Subcutaneous abdominal adipose tissue (tissue), 5 donors: ENCODE data around the gene CNTNAP2.

Experiments used
- H3K27ac ChIP-seq: one replicate; pipeline ENCODE4 v1.7.0; 2013; ENCODE audit warnings: low read depth, mild to moderate bottlenecking, inconsistent platforms, low read length, moderate library complexity
- H3K27me3 ChIP-seq, 5 donors: one replicate each; pipeline ENCODE4 v1.7.0; 2013; ENCODE audit warnings: low read length in 5 of 5, inconsistent platforms in 1 of 5; ENCODE audit not compliant: control insufficient read depth in 5 of 5, insufficient read depth in 4 of 5
- H3K36me3 ChIP-seq, 5 donors: one replicate each; pipeline ENCODE4 v1.7.0; 2013; ENCODE audit warnings: low read length in 5 of 5; ENCODE audit not compliant: control insufficient read depth in 5 of 5, insufficient read depth in 5 of 5
- H3K4me1 ChIP-seq, 5 donors: one replicate each; pipeline ENCODE4 v1.7.0; 2013; ENCODE audit warnings: low read length in 5 of 5, mild to moderate bottlenecking in 3 of 5, moderate library complexity in 1 of 5; ENCODE audit not compliant: control insufficient read depth in 5 of 5, insufficient read depth in 5 of 5
- H3K4me3 ChIP-seq, 5 donors: one replicate each; pipeline ENCODE4 v1.7.0; 2013; ENCODE audit warnings: low read length in 5 of 5, low read depth in 1 of 5
- H3K9ac ChIP-seq, 5 donors: one replicate each; pipeline ENCODE4 v1.7.0; 2013; ENCODE audit warnings: low read length in 5 of 5, mild to moderate bottlenecking in 4 of 5, moderate library complexity in 3 of 5
- H3K9me3 ChIP-seq, 5 donors: one replicate each; pipeline ENCODE4 v1.7.0; 2013; ENCODE audit warnings: low read length in 5 of 5; ENCODE audit not compliant: control insufficient read depth in 5 of 5
- donor health status: healthy.
- donor health status: healthy.
- donor health status: healthy.
- donor health status: healthy.
- donor health status: healthy.

The CNTNAP2 gene

GRCh38 chr7:146514304-146514703 lies 397.7 kb downstream of the CNTNAP2 start:
- H3K9me3 ChIP-seq = peaks cover 0 to 19% (median 9%) of the 10 kb centered on the region in 5 donors
- H3K27ac ChIP-seq = no peak overlapping the region
- no peaks in the 10 kb centered on the region for H3K36me3 ChIP-seq
- no peak overlapping the region for H3K9ac ChIP-seq
- H3K27me3 ChIP-seq = no peaks in the 10 kb centered on the region
- H3K4me3 ChIP-seq = no peak overlapping the region
- no peaks in the 10 kb centered on the region for H3K4me1 ChIP-seq

DNA sequence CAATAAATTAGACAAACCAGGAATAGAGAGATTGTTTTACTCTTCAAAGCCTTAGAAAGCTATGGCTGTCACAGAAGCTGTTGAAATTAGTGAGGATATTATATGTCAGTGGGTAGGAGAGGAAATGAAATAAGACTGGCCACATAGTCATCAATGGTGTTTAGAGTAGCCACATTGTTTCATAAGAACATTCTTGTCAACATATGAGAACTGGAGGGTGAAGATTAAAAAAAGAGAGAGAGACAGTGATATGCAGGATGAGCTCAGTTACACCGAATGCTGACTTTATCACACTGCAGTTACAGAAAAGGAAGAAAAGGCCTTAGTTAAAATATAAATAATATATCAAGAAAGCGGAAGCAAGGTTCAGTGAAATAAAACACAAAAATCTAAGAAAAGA lies 412.0 kb downstream of the CNTNAP2 start:
- H3K36me3 ChIP-seq = no peaks in the 10 kb centered on the region
- no peaks in the 10 kb centered on the region for H3K27me3 ChIP-seq
- no peak overlapping the region for H3K27ac ChIP-seq
- no peaks in the 10 kb centered on the region for H3K9me3 ChIP-seq
- H3K4me1 ChIP-seq = no peaks in the 10 kb centered on the region
- no peak overlapping the region for H3K9ac ChIP-seq
- no peak overlapping the region for H3K4me3 ChIP-seq

- Histone ChIP-seq H3K9ac (no peak overlapping the region), H3K4me1 (no peaks in the 10 kb centered on the region), H3K36me3 (no peaks in the 10 kb centered on the region), H3K27ac (no peak overlapping the region), H3K27me3 (no peaks in the 10 kb centered on the region), H3K4me3 (no peak overlapping the region), H3K9me3 (no peaks in the 10 kb centered on the region)
Observed at GRCh38 chr7:146539836-146540235, 423.2 kb downstream of the CNTNAP2 start.

DNA sequence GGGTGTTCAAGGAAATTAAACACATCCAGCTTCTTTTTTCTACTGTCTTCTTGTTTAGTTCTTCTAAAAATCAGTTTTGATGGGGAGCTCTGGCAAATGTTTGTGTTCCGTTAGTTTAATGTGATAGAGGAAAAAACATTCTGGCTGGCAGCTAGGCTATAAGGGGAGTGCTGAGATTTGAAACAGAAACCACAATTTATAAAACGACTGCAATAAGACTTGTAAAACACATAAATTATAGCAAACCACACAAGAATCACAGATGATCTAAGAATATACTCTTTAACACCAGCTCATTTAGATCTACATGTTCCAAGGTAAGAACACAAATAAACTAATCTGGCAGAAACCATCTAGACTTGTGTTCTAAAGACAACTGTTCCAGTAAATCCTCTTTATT lies 425.5 kb downstream of the CNTNAP2 start:
- no peak overlapping the region for H3K4me3 ChIP-seq
- H3K4me1 ChIP-seq = no peaks in the 10 kb centered on the region
- H3K27ac ChIP-seq = no peak overlapping the region

GRCh38 chr7:146544748-146545147 lies 428.1 kb downstream of the CNTNAP2 start:
- no peak overlapping the region for H3K27ac ChIP-seq

More for the DNA sequence above, 425.5 kb downstream of the CNTNAP2 start:
- Histone ChIP-seq H3K9me3 (no peaks in the 10 kb centered on the region), H3K27me3 (no peaks in the 10 kb centered on the region), H3K9ac (no peak overlapping the region), H3K36me3 (no peaks in the 10 kb centered on the region)

DNA sequence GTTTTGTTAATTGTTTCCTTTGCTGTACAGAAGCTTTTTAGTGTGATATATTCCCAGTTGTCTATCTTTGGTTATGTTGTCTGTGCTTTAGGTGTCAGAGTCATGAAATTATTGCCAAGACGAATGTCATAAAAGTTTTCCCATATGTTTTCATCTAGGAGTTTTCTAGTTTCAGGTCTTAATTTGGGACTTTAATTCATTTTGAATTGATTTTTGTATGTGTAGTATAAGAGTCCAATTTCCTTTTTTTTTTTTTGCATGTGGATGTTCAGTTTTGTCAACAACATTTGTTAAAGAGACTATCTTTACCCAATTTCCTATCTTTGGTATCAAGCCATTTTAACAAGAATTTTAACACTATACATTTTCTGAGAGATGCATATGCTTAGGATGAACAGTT lies 432.2 kb downstream of the CNTNAP2 start:
- Histone ChIP-seq H3K9ac (no peak overlapping the region), H3K27me3 (no peaks in the 10 kb centered on the region), H3K4me1 (no peaks in the 10 kb centered on the region), H3K27ac (no peak overlapping the region), H3K9me3 (no peaks in the 10 kb centered on the region), H3K36me3 (no peaks in the 10 kb centered on the region), H3K4me3 (no peak overlapping the region)

More at GRCh38 chr7:146544748-146545147, 428.1 kb downstream of the CNTNAP2 start:
- no peak overlapping the region for H3K4me3 ChIP-seq
- no peaks in the 10 kb centered on the region for H3K27me3 ChIP-seq
- no peaks in the 10 kb centered on the region for H3K4me1 ChIP-seq
- no peak overlapping the region for H3K9ac ChIP-seq
- no peaks in the 10 kb centered on the region for H3K36me3 ChIP-seq
- H3K9me3 ChIP-seq = no peaks in the 10 kb centered on the region

- H3K9me3 ChIP-seq = no peaks in the 10 kb centered on the region
- no peak overlapping the region for H3K27ac ChIP-seq
- H3K27me3 ChIP-seq = no peaks in the 10 kb centered on the region
- H3K9ac ChIP-seq = no peak overlapping the region
- H3K36me3 ChIP-seq = no peaks in the 10 kb centered on the region
- no peak overlapping the region for H3K4me3 ChIP-seq
- no peaks in the 10 kb centered on the region for H3K4me1 ChIP-seq
Observed at GRCh38 chr7:146554556-146554955, 438.0 kb downstream of the CNTNAP2 start.

DNA sequence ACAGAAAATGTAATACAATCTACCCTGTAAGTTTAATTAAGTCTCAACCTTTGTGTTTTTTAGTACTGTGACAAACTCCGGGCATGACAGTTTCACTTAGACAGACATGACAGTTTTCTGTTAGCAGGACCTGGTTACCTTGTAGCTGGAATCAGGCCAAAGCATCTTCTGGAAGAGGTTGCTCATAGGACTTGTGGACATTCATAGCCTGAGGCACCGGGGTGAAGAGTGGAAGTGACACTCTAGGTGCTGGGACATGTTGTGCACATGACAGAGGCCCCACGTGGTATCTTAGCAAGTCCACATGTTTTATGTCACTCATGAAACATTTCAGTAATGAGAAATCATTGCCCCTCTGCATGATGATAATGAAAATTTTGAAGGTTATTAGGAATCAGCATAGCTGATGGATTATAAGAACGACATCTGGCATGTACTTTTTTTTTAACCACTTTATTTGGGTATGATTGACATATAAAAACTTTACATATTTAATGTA lies 441.4 kb downstream of the CNTNAP2 start:
- H3K9me3 ChIP-seq = no peaks in the 10 kb centered on the region
- no peaks in the 10 kb centered on the region for H3K27me3 ChIP-seq
- no peak overlapping the region for H3K4me3 ChIP-seq
- no peak overlapping the region for H3K9ac ChIP-seq
- no peaks in the 10 kb centered on the region for H3K4me1 ChIP-seq
- no peaks in the 10 kb centered on the region for H3K36me3 ChIP-seq
- no peak overlapping the region for H3K27ac ChIP-seq

- Histone ChIP-seq H3K27ac (no peak overlapping the region), H3K9me3 (no peaks in the 10 kb centered on the region), H3K4me1 (no peaks in the 10 kb centered on the region), H3K27me3 (no peaks in the 10 kb centered on the region), H3K9ac (no peak overlapping the region), H3K36me3 (no peaks in the 10 kb centered on the region), H3K4me3 (no peak overlapping the region)
Observed at GRCh38 chr7:146565872-146566271, 449.3 kb downstream of the CNTNAP2 start.

GRCh38 chr7:146575903-146576302 lies 459.3 kb downstream of the CNTNAP2 start:
- Histone ChIP-seq H3K9ac (no peak overlapping the region), H3K4me3 (no peak overlapping the region), H3K9me3 (no peaks in the 10 kb centered on the region), H3K4me1 (no peaks in the 10 kb centered on the region), H3K27me3 (no peaks in the 10 kb centered on the region), H3K36me3 (no peaks in the 10 kb centered on the region), H3K27ac (no peak overlapping the region)

- Histone ChIP-seq H3K36me3 (no peaks in the 10 kb centered on the region), H3K9me3 (no peaks in the 10 kb centered on the region), H3K9ac (no peak overlapping the region), H3K27me3 (no peaks in the 10 kb centered on the region), H3K27ac (no peak overlapping the region), H3K4me1 (no peaks in the 10 kb centered on the region), H3K4me3 (no peak overlapping the region)
Observed at GRCh38 chr7:146591976-146592375, 475.4 kb downstream of the CNTNAP2 start.
